Sigmoid colon (tissue), 4 donors: ENCODE results near the gene RHOA.

ENCODE experiments used
- CTCF ChIP-seq, 4 experiments: fragments of 450-650 bp in 3 of 4; fragments of 200-600 bp in 1 of 4; IDR thresholded peaks; one replicate each; pipeline ENCODE4 v1.5.1; 2016 to 2019; ENCODE audit warnings: antibody characterized with exemption in 4 of 4, mild to moderate bottlenecking in 3 of 4, moderate library complexity in 2 of 4
- EP300 ChIP-seq, 4 donors: sonication (generic); formaldehyde crosslinking; IDR thresholded peaks; one replicate each; pipeline ENCODE4 v1.6.1; 2017; ENCODE audit warnings: antibody characterized with exemption in 4 of 4
- POLR2A ChIP-seq, 2 donors: fragments of 450-650 bp; IDR thresholded peaks; one replicate each; pipeline ENCODE4 v1.6.1; 2016; ENCODE audit warnings: antibody characterized with exemption in 2 of 2, mild to moderate bottlenecking in 2 of 2, moderate library complexity in 2 of 2
- POLR2AphosphoS5 ChIP-seq, 4 donors: sonication (generic); formaldehyde crosslinking; IDR thresholded peaks; one replicate each; pipeline ENCODE4 v1.6.1; 2017; ENCODE audit warnings: antibody characterized with exemption in 4 of 4

- TF ChIP-seq POLR2A (IDR thresholded peaks at IDR 0.05): no peak
- TF ChIP-seq CTCF (IDR thresholded peaks at IDR 0.05): no peak
- no peak for TF ChIP-seq POLR2AphosphoS5 (IDR thresholded peaks at IDR 0.05)
- TF ChIP-seq EP300 (IDR thresholded peaks at IDR 0.05): no peak
These were observed 1.0 kb upstream of the RHOA start for GRCh38 chr3:49412632-49413337.
